ENCODE data around the gene OR6C2. TPM values are rescaled to one million over a fixed set of nuclear protein-coding genes. Genes with fewer than 3 reads are reported as not detected.
"Not testable (repeated sequence)": the region's sequence is repeated elsewhere in the genome, so short reads cannot be mapped to it uniquely, and the experiment has no call there.

Gene OR6C2
- total RNA-seq, 4 donors from 2014 or later: 0.60 TPM; not detected in 3

DNA sequence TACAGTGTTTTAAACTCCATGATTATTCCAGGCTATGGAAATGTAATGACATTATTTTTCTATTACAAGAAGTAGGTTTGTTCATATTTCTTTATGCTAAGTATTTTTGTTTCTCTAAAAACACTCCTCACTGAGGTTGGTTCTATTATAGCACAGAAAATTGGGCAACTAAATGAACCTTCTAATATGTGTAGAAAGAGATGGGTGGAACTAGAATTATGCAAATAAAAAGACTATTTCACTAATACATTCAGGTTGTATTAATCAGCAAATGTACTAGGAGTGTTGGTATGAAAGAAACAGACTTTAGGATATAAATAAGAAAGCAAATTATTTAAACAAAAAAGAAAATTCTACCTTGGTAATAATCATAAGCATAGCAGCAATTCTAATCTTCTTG lies 4.9 kb downstream of the OR6C2 start:
- DNase-seq: no peak
- Histone ChIP-seq H3K9me3 (no peaks in the 10 kb centered on the region), H3K27me3 (no peaks in the 10 kb centered on the region), H3K4me1 (no peaks in the 10 kb centered on the region), H3K27ac (no peak overlapping the region), H3K4me3 (no peak overlapping the region), H3K36me3 (no peaks in the 10 kb centered on the region)
- no peak for TF ChIP-seq CTCF (IDR thresholded peaks at IDR 0.05)
- no peak for TF ChIP-seq POLR2A (IDR thresholded peaks at IDR 0.05)
- TF ChIP-seq POLR2AphosphoS5 (IDR thresholded peaks at IDR 0.05): no peak
- no peak for TF ChIP-seq EP300 (IDR thresholded peaks at IDR 0.05; ENCODE audit: low read depth)
- in situ Hi-C loops (cut with MboI; ENCODE audit: low pct_ligation_motif_present in 1 of 4, low pct_unique_long_range_greater_than_20kb in 1 of 4, low sequenced_read_pairs in 3 of 4): no loop called here
- intact Hi-C loops (cut with DNase I; ENCODE audit: low total_unique reads): no loop called here

- H3K4me1 ChIP-seq; H3K4me3 ChIP-seq; H3K27ac ChIP-seq; H3K36me3 ChIP-seq; H3K9me3 ChIP-seq; DNase-seq; H3K27me3 ChIP-seq; intact Hi-C loops (cut with DNase I; ENCODE audit: low total_unique reads); in situ Hi-C loops (cut with MboI; ENCODE audit: low pct_ligation_motif_present in 1 of 4, low pct_unique_long_range_greater_than_20kb in 1 of 4, low sequenced_read_pairs in 3 of 4): not testable (repeated sequence)
- WGBS, 2 donors (ENCODE audit: low coverage in 1 of 2): 94% methylated on average over 1 of the region's 1 CpG; no CpG with 5 or more reads in 1 of the 2 donors
Observed at GRCh38 chr12:55464926-55465325, 21.1 kb downstream of the OR6C2 start.

GRCh38 chr12:55467836-55468235 lies 24.0 kb downstream of the OR6C2 start:
- Histone ChIP-seq H3K4me1 (no peaks in the 10 kb centered on the region), H3K9me3 (no peaks in the 10 kb centered on the region), H3K36me3 (no peaks in the 10 kb centered on the region), H3K27ac (no peak overlapping the region), H3K27me3 (no peaks in the 10 kb centered on the region), H3K4me3 (no peak overlapping the region)
- TF ChIP-seq POLR2A (IDR thresholded peaks at IDR 0.05) (no peak), POLR2AphosphoS5 (IDR thresholded peaks at IDR 0.05) (no peak), CTCF (IDR thresholded peaks at IDR 0.05) (no peak), EP300 (IDR thresholded peaks at IDR 0.05; ENCODE audit: low read depth) (no peak)
- intact Hi-C loops (cut with DNase I; ENCODE audit: low total_unique reads) (no loop called here), in situ Hi-C loops (cut with MboI; ENCODE audit: low pct_ligation_motif_present in 1 of 4, low pct_unique_long_range_greater_than_20kb in 1 of 4, low sequenced_read_pairs in 3 of 4) (no loop called here)
- no peak for DNase-seq
- WGBS, 2 donors (ENCODE audit: low coverage in 1 of 2): 42 to 44% methylated on average over 2 of the region's 2 CpGs

- no peak for TF ChIP-seq POLR2AphosphoS5 (IDR thresholded peaks at IDR 0.05)
- no peak for TF ChIP-seq CTCF (IDR thresholded peaks at IDR 0.05)
- TF ChIP-seq EP300 (IDR thresholded peaks at IDR 0.05; ENCODE audit: low read depth): no peak
- no peak for TF ChIP-seq POLR2A (IDR thresholded peaks at IDR 0.05)
- no peaks in the 10 kb centered on the region for H3K9me3 ChIP-seq
- WGBS, 2 donors (ENCODE audit: low coverage in 1 of 2): 46 to 65% methylated on average over 2 of the region's 2 CpGs
- no peak overlapping the region for H3K4me3 ChIP-seq
- no peaks in the 10 kb centered on the region for H3K36me3 ChIP-seq
- H3K4me1 ChIP-seq: no peaks in the 10 kb centered on the region
- H3K27ac ChIP-seq: no peak overlapping the region
- H3K27me3 ChIP-seq: no peaks in the 10 kb centered on the region
- no peak for DNase-seq
- intact Hi-C loops (cut with DNase I; ENCODE audit: low total_unique reads) (no loop called here), in situ Hi-C loops (cut with MboI; ENCODE audit: low pct_ligation_motif_present in 1 of 4, low pct_unique_long_range_greater_than_20kb in 1 of 4, low sequenced_read_pairs in 3 of 4) (no loop called here)
Observed at GRCh38 chr12:55469291-55469690, 25.4 kb downstream of the OR6C2 start.

DNA sequence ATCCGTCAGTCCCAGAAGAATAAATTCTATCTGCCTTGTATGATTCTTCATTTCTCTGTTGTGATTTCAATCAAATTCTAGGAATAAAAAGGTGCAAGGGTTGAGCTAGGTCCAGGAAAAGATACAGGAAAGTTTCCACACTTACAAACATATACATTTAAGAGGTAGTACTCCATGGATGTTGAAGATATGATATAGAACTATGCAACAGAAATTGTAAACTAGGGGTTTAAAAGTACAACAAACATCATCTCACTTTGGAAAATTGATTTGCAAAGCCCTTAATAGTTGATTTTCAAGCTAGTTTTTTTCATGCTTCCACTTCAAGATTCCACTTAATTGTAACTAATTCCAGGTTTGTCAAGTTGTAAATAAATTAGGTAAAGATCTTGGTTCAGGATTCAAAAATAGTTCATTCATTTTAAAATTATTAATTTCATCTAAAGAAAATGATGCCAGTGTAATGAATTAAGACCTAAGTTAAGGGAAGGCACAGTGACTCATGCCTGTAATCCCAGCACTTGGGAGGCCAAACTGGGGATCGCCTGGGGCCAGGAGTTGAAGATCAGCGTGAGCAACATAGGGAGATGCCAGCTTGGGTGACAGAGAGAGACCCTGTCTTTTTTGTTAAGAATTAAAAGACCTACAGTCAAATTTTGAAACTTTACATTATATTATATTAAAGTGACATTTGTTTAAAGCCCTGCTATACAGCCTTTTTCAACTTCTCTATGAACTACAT lies 26.4 kb downstream of the OR6C2 start, which contains the start of gene OR6C70:
Gene OR6C70, minus strand, starts transcription at position 51 of the 742 bp plus-strand sequence. Its CDS starts 0 bp downstream, at position 51.
- no peaks in the 10 kb centered on the region for H3K9me3 ChIP-seq
- in situ Hi-C loops (cut with MboI; ENCODE audit: low pct_ligation_motif_present in 1 of 4, low pct_unique_long_range_greater_than_20kb in 1 of 4, low sequenced_read_pairs in 3 of 4): no loop called here
- DNase-seq: no peak
- no peaks in the 10 kb centered on the region for H3K36me3 ChIP-seq
- no peak within 1 kb of the TSS for H3K27ac ChIP-seq
- 80 to 84% methylated on average over 3 of the region's 3 CpGs for WGBS, 2 donors (ENCODE audit: low coverage in 1 of 2)
- TF ChIP-seq EP300 (IDR thresholded peaks at IDR 0.05; ENCODE audit: low read depth) (no peak), POLR2A (IDR thresholded peaks at IDR 0.05) (no peak), CTCF (IDR thresholded peaks at IDR 0.05) (no peak)
- no peak within 1 kb of the TSS for H3K4me3 ChIP-seq
- H3K27me3 ChIP-seq: no peaks in the 10 kb centered on the region
- no peaks in the 10 kb centered on the region for H3K4me1 ChIP-seq
- intact Hi-C loops (cut with DNase I; ENCODE audit: low total_unique reads): no loop called here

Data from transverse colon (tissue), 4 donors.